ENCODE measurements around the gene PKDREJ.

- no peak for TF ChIP-seq CTCF (IDR thresholded peaks at IDR 0.05)
- no peak for TF ChIP-seq POLR2AphosphoS5 (IDR thresholded peaks at IDR 0.05)
- no peak for TF ChIP-seq EP300 (IDR thresholded peaks at IDR 0.05; ENCODE audit: low read depth)
Observed at GRCh38 chr22:46251816-46252380, 11.2 kb downstream of the PKDREJ start.
